Fibroblast of pulmonary artery (primary cell): Measurements from ENCODE around the gene BZW1.

Source experiments
- DNase-seq: peaks from one replicate; pipeline ENCODE4 v3.0.0-alpha.2; 2010; ENCODE audit warnings: low read depth
- H3K4me3 ChIP-seq: replicated peaks from 2 replicates; pipeline ENCODE4 v1.5.1; 2011; ENCODE audit warnings: low read depth, mild to moderate bottlenecking, control low read depth, low read length, moderate library complexity
- TF ChIP-seq, protein P1 (sequence below): IDR thresholded peaks from 2 replicates; pipeline ENCODE4 v1.5.1; 2011; ENCODE audit warnings: mild to moderate bottlenecking, control low read depth, low read length, inconsistent platforms; ENCODE audit errors: missing control alignments

The BZW1 gene

DNA sequence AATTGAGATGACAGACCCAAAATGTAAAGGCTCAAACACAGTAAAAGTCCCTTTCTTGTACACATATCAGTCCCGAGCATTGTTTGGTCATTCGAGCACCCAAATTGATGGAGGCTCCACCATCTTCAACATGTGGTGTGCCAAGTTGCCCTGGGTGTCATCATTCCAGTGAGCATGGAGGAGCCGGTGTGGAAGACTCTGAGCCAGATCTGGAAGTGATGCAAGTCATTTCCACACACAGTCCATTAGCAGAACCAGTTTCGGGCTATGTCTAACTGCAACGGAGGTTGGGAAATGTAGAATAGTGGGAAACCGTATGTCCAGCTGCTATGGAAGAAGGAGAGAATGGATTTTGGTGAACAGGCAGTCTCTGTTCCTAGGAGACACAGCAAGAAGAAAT, 40.9 kb upstream of the BZW1 start:
- no peak for DNase-seq
- TF ChIP-seq, protein P1, sequence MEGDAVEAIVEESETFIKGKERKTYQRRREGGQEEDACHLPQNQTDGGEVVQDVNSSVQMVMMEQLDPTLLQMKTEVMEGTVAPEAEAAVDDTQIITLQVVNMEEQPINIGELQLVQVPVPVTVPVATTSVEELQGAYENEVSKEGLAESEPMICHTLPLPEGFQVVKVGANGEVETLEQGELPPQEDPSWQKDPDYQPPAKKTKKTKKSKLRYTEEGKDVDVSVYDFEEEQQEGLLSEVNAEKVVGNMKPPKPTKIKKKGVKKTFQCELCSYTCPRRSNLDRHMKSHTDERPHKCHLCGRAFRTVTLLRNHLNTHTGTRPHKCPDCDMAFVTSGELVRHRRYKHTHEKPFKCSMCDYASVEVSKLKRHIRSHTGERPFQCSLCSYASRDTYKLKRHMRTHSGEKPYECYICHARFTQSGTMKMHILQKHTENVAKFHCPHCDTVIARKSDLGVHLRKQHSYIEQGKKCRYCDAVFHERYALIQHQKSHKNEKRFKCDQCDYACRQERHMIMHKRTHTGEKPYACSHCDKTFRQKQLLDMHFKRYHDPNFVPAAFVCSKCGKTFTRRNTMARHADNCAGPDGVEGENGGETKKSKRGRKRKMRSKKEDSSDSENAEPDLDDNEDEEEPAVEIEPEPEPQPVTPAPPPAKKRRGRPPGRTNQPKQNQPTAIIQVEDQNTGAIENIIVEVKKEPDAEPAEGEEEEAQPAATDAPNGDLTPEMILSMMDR, result no peak
- H3K4me3 ChIP-seq, result no peak overlapping the region

DNA sequence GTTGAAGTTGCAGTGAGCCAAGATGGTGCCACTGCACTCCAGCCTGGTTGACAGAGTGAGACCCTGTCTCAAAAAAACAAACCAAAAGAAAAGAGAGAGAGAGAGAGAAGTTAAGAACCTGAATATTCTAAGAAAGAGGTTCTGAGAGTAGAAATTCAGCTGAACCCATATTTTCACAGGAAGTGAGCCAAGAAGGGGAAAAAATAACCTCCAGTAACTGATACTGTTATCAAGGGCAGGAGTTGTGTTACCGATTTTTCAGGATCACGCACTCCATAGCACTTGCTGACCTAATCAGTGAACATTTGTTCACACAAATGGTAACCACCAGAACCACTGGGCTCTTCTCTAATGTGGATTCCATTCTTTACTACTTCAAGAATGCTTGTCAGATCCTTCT, 39.1 kb upstream of the BZW1 start:
- no peak for DNase-seq
- H3K4me3 ChIP-seq, result no peak overlapping the region
- TF ChIP-seq, protein P1, result no peak

- TF ChIP-seq, protein P1, result no peak
- no peak overlapping the region for H3K4me3 ChIP-seq
- no peak for DNase-seq
Observed at GRCh38 chr2:200773083-200773482, 38.6 kb upstream of the BZW1 start.

DNA sequence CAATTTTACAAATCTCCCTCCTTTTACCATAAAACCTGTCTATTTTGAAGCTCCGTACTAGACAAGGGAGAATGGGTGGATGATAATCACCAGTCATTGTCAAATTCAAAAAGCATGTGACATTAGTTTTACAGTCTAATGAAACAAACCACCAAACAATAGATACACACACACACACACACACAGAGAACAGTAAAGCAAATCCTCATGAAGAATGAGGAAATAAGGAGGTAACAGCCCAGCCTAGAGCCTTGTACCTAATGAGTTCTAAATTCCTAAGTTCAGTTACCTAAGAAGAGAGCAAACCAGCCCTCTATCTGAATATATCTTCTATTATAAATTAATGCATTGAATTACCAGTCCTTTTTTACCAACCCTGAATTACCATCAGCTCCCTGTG, 36.8 kb upstream of the BZW1 start:
- H3K4me3 ChIP-seq, result no peak overlapping the region
- TF ChIP-seq, protein P1, result no peak
- no peak for DNase-seq

GRCh38 chr2:200777275-200777674, 34.4 kb upstream of the BZW1 start:
- TF ChIP-seq, protein P1, result no peak

DNA sequence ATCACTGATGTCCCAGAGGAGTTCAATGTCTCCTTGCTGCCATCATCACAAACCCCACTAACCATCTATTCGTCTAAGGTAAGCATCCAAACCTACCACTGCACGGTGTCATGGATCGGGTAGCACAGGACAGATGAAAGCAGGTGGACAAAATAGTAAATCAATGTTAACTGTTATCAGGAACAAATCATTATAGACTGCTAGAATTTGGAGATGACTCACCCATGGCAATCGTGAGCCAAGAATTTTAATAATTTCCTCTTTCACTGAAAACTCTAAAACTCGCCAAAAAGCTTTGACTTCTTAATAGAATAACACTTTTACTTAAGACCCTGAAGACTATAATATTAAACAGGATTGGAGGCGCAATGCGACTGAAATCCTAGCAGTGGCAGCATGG, 33.7 kb upstream of the BZW1 start:
- TF ChIP-seq, protein P1, result no peak
- peak; percentile 60 for DNase-seq
- no peak overlapping the region for H3K4me3 ChIP-seq

More at GRCh38 chr2:200777275-200777674, 34.4 kb upstream of the BZW1 start:
- no peak overlapping the region for H3K4me3 ChIP-seq
- DNase-seq, result no peak

DNA sequence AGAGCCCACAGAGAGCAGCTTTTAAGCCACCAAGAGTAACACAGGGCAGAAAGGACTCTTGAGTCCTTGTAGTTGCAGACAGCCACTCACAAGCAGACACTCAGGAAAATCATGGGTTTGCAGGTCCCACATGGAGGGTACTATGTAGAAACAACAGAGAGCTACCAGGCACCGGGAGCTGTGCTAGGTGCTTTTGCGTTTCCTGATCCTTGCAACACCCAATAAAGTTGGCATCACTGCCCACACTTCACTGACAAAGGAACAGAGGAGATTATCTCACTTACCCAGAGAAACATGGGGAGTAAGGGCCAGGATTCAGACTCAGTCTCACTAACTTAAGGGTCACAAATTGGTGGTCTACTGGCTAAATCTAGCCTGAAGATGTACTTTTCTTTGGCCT, 32.5 kb upstream of the BZW1 start:
- H3K4me3 ChIP-seq, result no peak overlapping the region
- TF ChIP-seq, protein P1, result no peak
- DNase-seq, result no peak
